Bronchial epithelial cell (primary cell): ENCODE results near the gene ABCC12. TPM values are rescaled to one million over a fixed set of nuclear protein-coding genes. Genes with fewer than 3 reads are reported as not detected.
A peak's percentile ranks its signal among the peaks of the same experiment; 100 is the strongest.

ENCODE experiments used
- DNase-seq: peaks from one replicate; pipeline ENCODE4 v3.0.0-alpha.2; 2010; ENCODE audit warnings: low read depth
- FAIRE-seq: peaks from 2 replicates; lab custom pipeline; 2011; peaks lifted over from hg19 to GRCh38; lab: Jason Lieb, UNC
- H3K27me3 ChIP-seq: 2 replicates; pipeline ENCODE4 v1.5.1; 2011; ENCODE audit warnings: low read length; ENCODE audit not compliant: control insufficient read depth, insufficient read depth
- H3K36me3 ChIP-seq: 2 replicates; pipeline ENCODE4 v1.5.1; 2011; ENCODE audit warnings: low read length; ENCODE audit not compliant: control insufficient read depth, insufficient read depth
- H3K4me3 ChIP-seq: 2 replicates; pipeline ENCODE4 v1.5.1; 2011; ENCODE audit warnings: mild to moderate bottlenecking, low read depth, low read length, control low read depth
- total RNA-seq: library from RNA; depleted of rRNA; stranded (reverse); fragments of >200 nt; gene quantifications from 2 replicates; pipeline ENCODE4 v1.2.1, GENCODE V29; 2014
- TF ChIP-seq, protein P1 (sequence below): IDR thresholded peaks from 2 replicates; pipeline ENCODE4 v1.5.1; 2011; ENCODE audit warnings: mild to moderate bottlenecking, moderate library complexity, low read length, control low read depth, inconsistent platforms; ENCODE audit not compliant: insufficient read depth, severe bottlenecking

The ABCC12 gene
- total RNA-seq, 1 donor from 2014 or later, result not detected

DNA sequence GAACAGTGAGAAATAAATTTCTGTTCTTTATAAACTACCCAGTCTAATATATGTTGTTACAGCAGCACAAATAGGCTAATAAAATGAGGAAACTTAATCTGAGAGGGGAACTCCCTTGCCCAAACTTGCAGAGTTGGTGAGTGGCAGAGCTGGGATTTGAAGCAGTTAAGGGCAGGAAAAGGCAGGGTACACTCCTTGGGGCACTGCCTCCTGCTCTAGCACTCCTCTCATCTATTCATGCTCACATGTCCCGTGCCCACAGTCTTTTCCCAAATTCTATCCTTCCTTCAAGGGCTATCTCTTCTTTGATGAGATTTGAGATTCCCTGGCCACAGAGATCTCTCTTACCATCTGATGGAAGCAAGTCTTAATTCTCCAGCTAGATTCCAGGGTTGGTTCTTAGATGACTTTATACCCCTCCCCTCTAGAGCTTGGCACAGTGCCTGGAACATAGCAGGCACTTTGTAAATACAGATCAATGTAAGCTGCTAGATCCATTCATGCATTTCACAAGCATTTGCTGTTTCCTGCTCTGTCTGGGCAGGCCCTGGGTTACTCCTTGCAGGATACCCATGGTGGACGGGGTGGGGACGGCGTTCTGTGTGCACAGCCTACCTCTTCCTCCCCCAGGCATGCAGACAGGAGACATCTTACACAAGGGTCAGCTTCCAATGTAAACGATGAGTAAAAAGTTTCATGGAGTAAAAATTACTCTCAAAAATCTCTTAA is 39.2 kb upstream of the ABCC12 start:
- peak; percentile 100 for DNase-seq
- H3K4me3 ChIP-seq, result no peak overlapping the region
- no peaks in the 10 kb centered on the region for H3K27me3 ChIP-seq
- peak; percentile 72 for FAIRE-seq
- TF ChIP-seq, protein P1, sequence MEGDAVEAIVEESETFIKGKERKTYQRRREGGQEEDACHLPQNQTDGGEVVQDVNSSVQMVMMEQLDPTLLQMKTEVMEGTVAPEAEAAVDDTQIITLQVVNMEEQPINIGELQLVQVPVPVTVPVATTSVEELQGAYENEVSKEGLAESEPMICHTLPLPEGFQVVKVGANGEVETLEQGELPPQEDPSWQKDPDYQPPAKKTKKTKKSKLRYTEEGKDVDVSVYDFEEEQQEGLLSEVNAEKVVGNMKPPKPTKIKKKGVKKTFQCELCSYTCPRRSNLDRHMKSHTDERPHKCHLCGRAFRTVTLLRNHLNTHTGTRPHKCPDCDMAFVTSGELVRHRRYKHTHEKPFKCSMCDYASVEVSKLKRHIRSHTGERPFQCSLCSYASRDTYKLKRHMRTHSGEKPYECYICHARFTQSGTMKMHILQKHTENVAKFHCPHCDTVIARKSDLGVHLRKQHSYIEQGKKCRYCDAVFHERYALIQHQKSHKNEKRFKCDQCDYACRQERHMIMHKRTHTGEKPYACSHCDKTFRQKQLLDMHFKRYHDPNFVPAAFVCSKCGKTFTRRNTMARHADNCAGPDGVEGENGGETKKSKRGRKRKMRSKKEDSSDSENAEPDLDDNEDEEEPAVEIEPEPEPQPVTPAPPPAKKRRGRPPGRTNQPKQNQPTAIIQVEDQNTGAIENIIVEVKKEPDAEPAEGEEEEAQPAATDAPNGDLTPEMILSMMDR, result no peak
- no peaks in the 10 kb centered on the region for H3K36me3 ChIP-seq

DNA sequence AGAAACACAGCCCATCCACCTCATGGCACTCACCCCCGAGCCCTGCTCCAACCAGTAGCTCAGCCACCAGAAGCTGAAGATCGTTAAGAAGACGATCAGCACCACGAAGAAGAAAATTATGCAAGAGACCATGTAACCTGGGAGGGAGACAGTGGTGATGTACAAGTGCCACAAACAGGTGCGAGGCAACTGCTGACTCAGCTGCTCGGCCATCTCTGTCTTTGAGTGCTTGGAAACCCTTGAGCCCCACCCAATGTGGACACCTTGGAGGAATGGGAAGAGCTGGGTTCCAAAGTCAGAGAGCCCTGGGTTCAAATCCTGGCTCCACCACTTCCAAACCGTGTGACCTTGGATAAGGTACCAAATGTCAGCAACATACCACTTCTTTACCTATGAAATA is 38.1 kb upstream of the ABCC12 start:
- FAIRE-seq (no peak), DNase-seq (no peak)
- Histone ChIP-seq H3K27me3 (no peaks in the 10 kb centered on the region), H3K36me3 (no peaks in the 10 kb centered on the region), H3K4me3 (no peak overlapping the region)
- TF ChIP-seq, protein P1, result no peak

DNA sequence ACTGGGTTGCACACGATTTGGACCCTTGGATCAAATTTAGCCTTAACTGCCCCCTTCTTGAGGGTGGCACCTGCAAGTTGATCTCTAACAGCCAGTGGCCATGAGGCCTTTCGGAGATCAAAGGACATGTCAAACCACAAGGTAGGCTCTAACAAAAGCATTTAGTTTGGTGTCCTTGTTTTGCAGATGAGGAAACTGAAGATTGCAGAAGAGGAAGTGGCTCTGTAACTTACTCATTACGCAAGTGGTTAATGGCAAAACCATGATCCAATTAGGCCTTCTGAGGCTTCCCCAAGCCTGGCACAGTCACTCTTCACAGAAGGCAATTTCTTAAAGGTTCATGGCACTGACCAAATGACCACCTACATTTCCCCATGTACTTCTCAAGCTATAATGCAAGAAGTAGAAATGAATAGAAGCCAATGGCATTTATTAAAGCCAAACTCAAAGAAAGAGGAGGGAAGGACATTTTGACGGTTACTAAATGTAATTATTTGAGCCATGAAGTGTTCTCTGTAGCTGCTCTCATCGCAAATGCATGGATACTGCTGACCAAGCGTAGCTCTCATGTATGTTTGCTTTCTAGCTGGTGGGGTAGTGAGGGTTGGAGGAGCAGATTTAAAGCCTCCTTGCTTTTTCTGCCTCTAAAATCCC is 32.8 kb upstream of the ABCC12 start:
- no peaks in the 10 kb centered on the region for H3K36me3 ChIP-seq
- FAIRE-seq, result no peak
- no peak overlapping the region for H3K4me3 ChIP-seq
- TF ChIP-seq, protein P1, result no peak
- H3K27me3 ChIP-seq, result no peaks in the 10 kb centered on the region
- DNase-seq, result no peak

DNA sequence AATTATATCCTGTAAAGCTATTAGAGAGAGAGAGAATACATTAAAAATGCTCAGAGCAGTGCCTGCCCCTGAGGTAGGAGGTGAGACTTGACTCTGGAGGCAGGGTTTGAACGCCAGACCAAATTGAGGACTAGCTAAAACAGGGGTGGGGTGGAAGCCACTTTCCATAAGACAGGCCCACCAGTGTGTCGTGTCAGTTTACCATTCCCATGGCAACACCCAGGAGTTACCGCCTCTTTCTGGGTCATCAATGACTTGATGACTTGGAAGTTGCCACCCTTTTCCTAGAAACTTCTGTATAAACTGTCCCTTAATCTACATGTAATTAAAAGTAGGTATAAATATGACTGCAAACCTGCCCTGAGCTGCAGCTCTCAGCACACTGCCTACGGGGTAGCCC is 32.0 kb upstream of the ABCC12 start:
- H3K36me3 ChIP-seq, result no peaks in the 10 kb centered on the region
- FAIRE-seq, result no peak
- no peak for DNase-seq
- no peak overlapping the region for H3K4me3 ChIP-seq
- no peaks in the 10 kb centered on the region for H3K27me3 ChIP-seq
- TF ChIP-seq, protein P1, result no peak

DNA sequence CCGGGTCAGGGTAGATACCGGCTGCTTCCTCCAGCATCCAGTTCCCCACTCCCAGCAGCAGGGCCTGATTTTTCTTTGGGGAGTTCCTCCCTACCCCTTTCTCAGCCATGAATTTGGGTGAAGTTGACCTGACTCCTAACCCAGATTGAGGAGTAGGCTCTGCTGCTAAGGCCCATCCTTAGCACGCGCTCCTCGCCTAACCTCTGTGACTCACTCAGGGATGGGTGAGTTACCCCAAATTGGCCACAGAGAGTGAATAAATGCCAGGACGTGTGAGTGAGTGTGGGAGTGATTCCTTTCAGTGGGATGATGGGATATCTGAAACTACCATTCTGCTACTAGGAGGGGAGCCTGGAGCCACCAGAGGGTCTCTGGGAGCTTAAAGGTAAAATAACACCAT is 28.9 kb upstream of the ABCC12 start:
- H3K27me3 ChIP-seq, result no peaks in the 10 kb centered on the region
- no peak for FAIRE-seq
- TF ChIP-seq, protein P1, result no peak
- DNase-seq, result peak; percentile 33
- no peak overlapping the region for H3K4me3 ChIP-seq
- H3K36me3 ChIP-seq, result no peaks in the 10 kb centered on the region
